ENCODE results near the gene UPF3A.
"Not testable (repeated sequence)": the region's sequence is repeated elsewhere in the genome, so short reads cannot be mapped to it uniquely, and the experiment has no call there.

UPF3A gene

GRCh38 chr13:114261328-114261965 lies 20.0 kb upstream of the UPF3A start:
- in situ Hi-C loops (cut with MboI; ENCODE audit: low sequenced_read_pairs, unreplicated experiment) = no loop called here
- TF ChIP-seq CTCF (IDR thresholded peaks at IDR 0.05; ENCODE audit: borderline replicate concordance, control extremely low read depth, extremely low read depth, insufficient read depth, missing control alignments) = no peak
- DNase-seq (ENCODE audit: low spot score) = no peak

DNA sequence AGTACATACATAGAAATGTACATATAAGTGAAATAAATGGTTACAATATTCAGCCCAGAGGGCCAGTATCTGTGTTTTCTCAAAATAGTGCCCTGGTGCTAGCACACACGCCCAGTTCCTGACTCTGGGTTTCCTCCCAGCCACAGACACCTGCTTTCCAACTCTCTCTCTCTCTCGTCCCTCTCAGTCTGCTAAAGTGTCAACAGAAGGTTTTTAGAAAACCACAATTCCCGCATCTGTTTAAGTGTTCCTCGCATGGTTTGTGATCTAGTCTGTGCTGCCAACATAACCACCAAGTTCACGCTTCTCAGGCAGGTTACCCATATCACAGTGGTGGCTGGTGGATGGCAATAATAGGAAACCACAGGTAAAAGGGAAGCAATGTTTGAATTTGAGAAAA lies 17.8 kb upstream of the UPF3A start:
- TF ChIP-seq CTCF (IDR thresholded peaks at IDR 0.05; ENCODE audit: borderline replicate concordance, control extremely low read depth, extremely low read depth, insufficient read depth, missing control alignments) = no peak
- no peak for DNase-seq (ENCODE audit: low spot score)
- in situ Hi-C loops (cut with MboI; ENCODE audit: low sequenced_read_pairs, unreplicated experiment) = no loop called here

- in situ Hi-C loops (cut with MboI; ENCODE audit: low sequenced_read_pairs, unreplicated experiment); DNase-seq (ENCODE audit: low spot score): not testable (repeated sequence)
These were observed 17.1 kb upstream of the UPF3A start for GRCh38 chr13:114264313-114264712.

GRCh38 chr13:114264886-114265611 lies 16.4 kb upstream of the UPF3A start:
- in situ Hi-C loops (cut with MboI; ENCODE audit: low sequenced_read_pairs, unreplicated experiment) = no loop called here
- no peak for DNase-seq (ENCODE audit: low spot score)
- no peak for TF ChIP-seq CTCF (IDR thresholded peaks at IDR 0.05; ENCODE audit: borderline replicate concordance, control extremely low read depth, extremely low read depth, insufficient read depth, missing control alignments)

DNA sequence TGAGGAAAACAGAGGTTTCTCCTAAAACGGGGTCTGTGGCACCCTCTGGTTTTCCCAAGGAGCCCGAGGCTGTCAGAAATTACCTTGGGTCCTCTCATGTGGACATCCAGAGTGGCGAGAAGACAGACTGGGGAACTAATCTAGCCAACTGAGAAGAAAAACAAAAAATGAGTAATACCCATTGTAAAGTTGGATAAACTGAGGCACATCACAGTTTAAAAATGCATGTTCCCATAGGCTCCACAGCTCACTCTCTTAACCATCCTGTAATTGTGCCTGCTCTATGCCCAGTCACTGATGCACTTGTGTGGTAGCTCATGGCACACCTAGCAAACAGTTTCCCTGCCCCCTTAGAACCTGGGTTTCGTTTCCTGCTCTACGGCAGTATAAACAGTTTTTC lies 15.2 kb upstream of the UPF3A start:
- in situ Hi-C loops (cut with MboI; ENCODE audit: low sequenced_read_pairs, unreplicated experiment) = no loop called here
- no peak for TF ChIP-seq CTCF (IDR thresholded peaks at IDR 0.05; ENCODE audit: borderline replicate concordance, control extremely low read depth, extremely low read depth, insufficient read depth, missing control alignments)
- DNase-seq (ENCODE audit: low spot score) = no peak

DNA sequence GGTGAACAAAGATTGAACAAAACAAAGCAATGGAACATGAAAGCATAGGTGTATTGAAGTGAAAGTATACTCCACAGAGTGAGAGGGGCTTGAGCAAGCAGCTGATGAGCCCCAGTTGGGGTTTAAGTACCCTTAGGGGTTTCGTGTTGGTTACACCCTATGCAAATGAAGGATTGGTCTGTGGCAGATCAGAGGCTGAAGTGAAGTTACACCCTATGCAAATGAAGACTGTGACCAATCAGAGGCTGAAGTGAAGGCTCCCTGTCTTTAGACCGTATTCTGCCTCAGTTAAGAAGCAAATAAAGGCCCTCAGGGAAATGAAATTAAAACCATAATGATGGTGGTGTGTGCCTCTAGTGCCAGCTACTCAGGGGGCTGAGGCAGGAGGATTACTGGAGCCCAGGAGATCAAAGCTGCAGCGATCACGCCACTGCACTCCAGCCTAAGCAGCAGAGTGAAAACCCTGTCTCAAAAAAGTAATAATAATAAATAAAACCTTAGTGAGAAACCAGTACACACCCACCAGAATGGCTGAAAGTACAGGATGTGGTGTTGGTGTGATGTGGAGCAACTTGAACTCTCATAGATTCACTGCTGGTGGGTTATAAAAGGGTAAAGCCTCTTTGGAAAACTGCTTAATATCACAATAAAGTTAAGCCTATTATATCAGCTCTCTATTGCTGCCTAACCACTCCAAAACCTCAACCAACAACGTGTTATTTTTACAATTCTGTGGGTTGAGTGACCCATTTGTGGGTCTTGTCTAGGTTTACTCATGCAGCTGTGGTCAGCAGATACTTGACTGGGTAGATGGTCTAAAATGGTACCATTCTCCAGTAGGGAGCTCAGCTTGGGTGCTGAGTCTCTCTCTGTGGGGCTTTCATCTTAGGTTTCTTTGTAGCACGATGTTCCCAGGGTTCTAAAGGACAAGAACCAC lies 12.8 kb upstream of the UPF3A start:
- DNase-seq (ENCODE audit: low spot score) = no peak
- in situ Hi-C loops (cut with MboI; ENCODE audit: low sequenced_read_pairs, unreplicated experiment) = no loop called here
- TF ChIP-seq CTCF (IDR thresholded peaks at IDR 0.05; ENCODE audit: borderline replicate concordance, control extremely low read depth, extremely low read depth, insufficient read depth, missing control alignments) = no peak
